Upper lobe of left lung (tissue), 6 donors: ENCODE results near the gene EGLN1. TPM values are rescaled to one million over a fixed set of nuclear protein-coding genes. Genes with fewer than 3 reads are reported as not detected.

Experiments
- ATAC-seq, 2 donors: fragments of 200-7000 bp; cut with Tn5 transposase; one replicate each; pipeline ENCODE4 v1.9.1; 2022; ENCODE audit warnings: mild to moderate bottlenecking in 2 of 2, moderate library complexity in 2 of 2; ENCODE audit not compliant: low FRiP score in 2 of 2
- DNase-seq, 2 donors: peaks; one replicate each; pipeline ENCODE4 v3.0.0-alpha.2; 2019 to 2020
- H3K27ac ChIP-seq, 4 donors: fragments of 200-600 bp; sonication (generic); one replicate each; pipeline ENCODE4 v1.5.1; 2016 to 2019
- H3K27me3 ChIP-seq, 4 donors: fragments of 200-600 bp; sonication (generic); one replicate each; pipeline ENCODE4 v1.5.1; 2017 to 2019
- H3K36me3 ChIP-seq, 4 donors: fragments of 200-600 bp; sonication (generic); one replicate each; pipeline ENCODE4 v1.5.1; 2016 to 2019
- H3K4me1 ChIP-seq, 4 donors: fragments of 200-600 bp; sonication (generic); one replicate each; pipeline ENCODE4 v1.5.1; 2018 to 2019
- H3K4me3 ChIP-seq, 4 donors: fragments of 200-600 bp; sonication (generic); one replicate each; pipeline ENCODE4 v1.5.1; 2017 to 2019; ENCODE audit warnings: mild to moderate bottlenecking in 2 of 4, moderate library complexity in 1 of 4
- H3K9me3 ChIP-seq, 4 donors: fragments of 200-600 bp; sonication (generic); one replicate each; pipeline ENCODE4 v1.5.1; 2018 to 2019
- EP300 ChIP-seq, 4 donors: sonication (generic); formaldehyde crosslinking; IDR thresholded peaks; one replicate each; pipeline ENCODE4 v1.5.1; 2017; ENCODE audit warnings: antibody characterized with exemption in 4 of 4, control low read depth in 2 of 4
- POLR2A ChIP-seq, 4 donors: fragments of 450-650 bp; IDR thresholded peaks; one replicate each; pipeline ENCODE4 v1.5.1; 2016 to 2017; ENCODE audit warnings: antibody characterized with exemption in 4 of 4, mild to moderate bottlenecking in 2 of 4
- POLR2AphosphoS5 ChIP-seq, 2 donors: sonication (generic); formaldehyde crosslinking; IDR thresholded peaks; one replicate each; pipeline ENCODE4 v1.5.1; 2017; ENCODE audit warnings: antibody characterized with exemption in 2 of 2
- WGBS, 2 donors: methylation state at CpG; one replicate each; pipeline ENCODE4 v1.1.5; 2017 to 2018; 5-methylcytosine and 5-hydroxymethylcytosine counted together
- total RNA-seq, 6 donors: library from RNA; depleted of rRNA in 4 of 6; stranded (reverse); fragments of >200 nt in 4 of 6; gene quantifications; one replicate each; pipeline versions ENCODE4 v1.1.0 to v1.2.1, GENCODE V29; 2016 to 2021
- TF ChIP-seq, protein P1 (sequence below), 6 experiments: fragments of 450-650 bp in 4 of 6; fragments of 200-600 bp in 2 of 6; sonication (generic) in 2 of 6; IDR thresholded peaks; one replicate each; pipeline ENCODE4 v1.5.1; 2016 to 2019; ENCODE audit warnings: antibody characterized with exemption in 6 of 6
- donor health status: DM: no; HTN: no; CAD: no; lungs with moderate emphysema.
- donor health status: DM: no; HTN: yes; CAD: no; lungs with severe emphysema.

EGLN1 gene
- total RNA-seq, 6 donors from 2014 or later = 19.9 to 30.4 (median 22.8) TPM

DNA sequence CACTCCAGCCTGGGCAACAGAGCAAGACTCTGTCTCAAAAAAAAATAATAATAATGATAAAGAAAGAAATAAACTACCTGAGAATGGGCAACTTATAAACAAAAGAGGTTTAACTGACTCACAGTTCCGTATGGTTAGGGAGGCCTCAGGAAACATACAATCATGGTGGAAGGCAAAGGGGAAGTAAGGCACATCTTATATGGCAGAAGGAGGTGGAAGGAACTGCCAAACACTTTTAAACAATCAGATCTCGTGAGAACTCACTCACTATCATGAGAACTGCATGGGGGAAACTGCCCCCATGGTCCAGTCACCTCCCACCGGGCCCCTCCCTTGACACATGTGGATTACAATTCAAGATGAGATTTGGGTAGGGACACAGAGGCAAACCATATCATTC lies 6.3 kb upstream of the EGLN1 start:
- Histone ChIP-seq H3K4me3 (no peak overlapping the region), H3K27ac (no peak overlapping the region), H3K4me1 (peaks cover 0 to 4% (median 2%) of the 10 kb centered on the region in 4 donors), H3K27me3 (no peaks in the 10 kb centered on the region), H3K36me3 (no peaks in the 10 kb centered on the region), H3K9me3 (no peaks in the 10 kb centered on the region)
- no peak for DNase-seq
- 62 to 64% methylated on average over 3 of the region's 3 CpGs for WGBS, 2 donors
- ATAC-seq = no peak
- no peak for TF ChIP-seq EP300 (IDR thresholded peaks at IDR 0.05)
- no peak for TF ChIP-seq POLR2AphosphoS5 (IDR thresholded peaks at IDR 0.05)
- no peak for TF ChIP-seq POLR2A (IDR thresholded peaks at IDR 0.05)
- TF ChIP-seq, protein P1, sequence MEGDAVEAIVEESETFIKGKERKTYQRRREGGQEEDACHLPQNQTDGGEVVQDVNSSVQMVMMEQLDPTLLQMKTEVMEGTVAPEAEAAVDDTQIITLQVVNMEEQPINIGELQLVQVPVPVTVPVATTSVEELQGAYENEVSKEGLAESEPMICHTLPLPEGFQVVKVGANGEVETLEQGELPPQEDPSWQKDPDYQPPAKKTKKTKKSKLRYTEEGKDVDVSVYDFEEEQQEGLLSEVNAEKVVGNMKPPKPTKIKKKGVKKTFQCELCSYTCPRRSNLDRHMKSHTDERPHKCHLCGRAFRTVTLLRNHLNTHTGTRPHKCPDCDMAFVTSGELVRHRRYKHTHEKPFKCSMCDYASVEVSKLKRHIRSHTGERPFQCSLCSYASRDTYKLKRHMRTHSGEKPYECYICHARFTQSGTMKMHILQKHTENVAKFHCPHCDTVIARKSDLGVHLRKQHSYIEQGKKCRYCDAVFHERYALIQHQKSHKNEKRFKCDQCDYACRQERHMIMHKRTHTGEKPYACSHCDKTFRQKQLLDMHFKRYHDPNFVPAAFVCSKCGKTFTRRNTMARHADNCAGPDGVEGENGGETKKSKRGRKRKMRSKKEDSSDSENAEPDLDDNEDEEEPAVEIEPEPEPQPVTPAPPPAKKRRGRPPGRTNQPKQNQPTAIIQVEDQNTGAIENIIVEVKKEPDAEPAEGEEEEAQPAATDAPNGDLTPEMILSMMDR (IDR thresholded peaks at IDR 0.05) = no peak

GRCh38 chr1:231424950-231425805 lies 3.1 kb upstream of the EGLN1 start:
- TF ChIP-seq POLR2A (IDR thresholded peaks at IDR 0.05) (no peak), EP300 (IDR thresholded peaks at IDR 0.05) (no peak), POLR2AphosphoS5 (IDR thresholded peaks at IDR 0.05) (no peak)
- TF ChIP-seq, protein P1 (IDR thresholded peaks at IDR 0.05) = no peak

GRCh38 chr1:231423648-231424047 lies 1.6 kb upstream of the EGLN1 start:
- no peak for ATAC-seq
- WGBS, 2 donors = 87 to 90% methylated on average over 1 of the region's 1 CpG
- Histone ChIP-seq H3K4me1 (peaks cover 12 to 28% (median 16%) of the 10 kb centered on the region in 4 donors), H3K36me3 (no peaks in the 10 kb centered on the region), H3K9me3 (no peaks in the 10 kb centered on the region), H3K4me3 (no peak overlapping the region), H3K27ac (no peak overlapping the region), H3K27me3 (no peaks in the 10 kb centered on the region)
- no peak for DNase-seq
- TF ChIP-seq, protein P1 (IDR thresholded peaks at IDR 0.05) = no peak
- TF ChIP-seq POLR2A (IDR thresholded peaks at IDR 0.05) (no peak), EP300 (IDR thresholded peaks at IDR 0.05) (no peak), POLR2AphosphoS5 (IDR thresholded peaks at IDR 0.05) (no peak)

More at GRCh38 chr1:231424950-231425805, 3.1 kb upstream of the EGLN1 start:
- DNase-seq (no peak), ATAC-seq (no peak)
- Histone ChIP-seq H3K4me3 (no peak overlapping the region), H3K27me3 (no peaks in the 10 kb centered on the region), H3K36me3 (no peaks in the 10 kb centered on the region), H3K4me1 (peaks cover 0 to 14% (median 6%) of the 10 kb centered on the region in 4 donors), H3K27ac (peak overlapping the region in 1 of 4 donors; percentile 43), H3K9me3 (no peaks in the 10 kb centered on the region)
- WGBS, 2 donors = 43 to 51% methylated on average over 4 of the region's 4 CpGs

- Histone ChIP-seq H3K4me3 (peak overlapping the region; percentile 60 to 92 (median 80)), H3K27ac (peak overlapping the region; percentile 95 to 98 (median 96)), H3K27me3 (no peaks in the 10 kb centered on the region), H3K9me3 (no peaks in the 10 kb centered on the region), H3K4me1 (peaks cover 18 to 36% (median 24%) of the 10 kb centered on the region in 4 donors), H3K36me3 (no peaks in the 10 kb centered on the region)
- DNase-seq = no peak
- WGBS, 2 donors = 38 to 43% methylated on average over 8 of the region's 8 CpGs
- ATAC-seq = no peak
- TF ChIP-seq EP300 (IDR thresholded peaks at IDR 0.05) (no peak), POLR2A (IDR thresholded peaks at IDR 0.05) (no peak), POLR2AphosphoS5 (IDR thresholded peaks at IDR 0.05) (no peak)
- TF ChIP-seq, protein P1 (IDR thresholded peaks at IDR 0.05) = no peak
These were observed 767 bp upstream of the EGLN1 start for GRCh38 chr1:231422798-231423309.
